Activated T-helper 1 cell treated with Interleukin-2 at 50 U/mL for 16 hours (primary cell): Measurements from ENCODE around the gene PTPA.
A peak's percentile ranks its signal among the peaks of the same experiment; 100 is the strongest.
"Not testable (repeated sequence)": the region's sequence is repeated elsewhere in the genome, so short reads cannot be mapped to it uniquely, and the experiment has no call there.

Experiments used
- DNase-seq: peaks from one replicate; pipeline ENCODE4 v3.0.0-alpha.2; 2020; ENCODE audit warnings: low read depth

Gene PTPA

GRCh38 chr9:129160712-129161533 lies 49.7 kb downstream of the PTPA start:
- DNase-seq = no peak

GRCh38 chr9:129161534-129161837 lies 50.3 kb downstream of the PTPA start:
- DNase-seq = no peak

- no peak for DNase-seq
Observed at GRCh38 chr9:129162497-129163197, 51.4 kb downstream of the PTPA start.

- not testable (repeated sequence) for DNase-seq
Observed at GRCh38 chr9:129163198-129163670, 52.0 kb downstream of the PTPA start.

- no peak for DNase-seq
Observed at GRCh38 chr9:129163753-129164152, 52.5 kb downstream of the PTPA start.

- no peak for DNase-seq
Observed at GRCh38 chr9:129164246-129164930, 53.2 kb downstream of the PTPA start.

- DNase-seq = no peak
Observed at GRCh38 chr9:129165198-129165597, 54.0 kb downstream of the PTPA start.

GRCh38 chr9:129166623-129167557 lies 55.7 kb downstream of the PTPA start:
- no peak for DNase-seq

- DNase-seq = no peak
Observed at GRCh38 chr9:129170229-129170628, 59.0 kb downstream of the PTPA start.

- DNase-seq = no peak
Observed at GRCh38 chr9:129171993-129172751, 61.0 kb downstream of the PTPA start.

- no peak for DNase-seq
Observed at GRCh38 chr9:129172816-129173215, 61.6 kb downstream of the PTPA start.

- DNase-seq = no peak
Observed at GRCh38 chr9:129173296-129174101, 62.3 kb downstream of the PTPA start.

- DNase-seq = peak; percentile 65
Observed at GRCh38 chr9:129174102-129174723, 63.0 kb downstream of the PTPA start.

- DNase-seq = no peak
Observed at GRCh38 chr9:129174724-129175514, 63.7 kb downstream of the PTPA start.

GRCh38 chr9:129175515-129175824 lies 64.3 kb downstream of the PTPA start:
- no peak for DNase-seq

- peak; percentile 29 for DNase-seq
Observed at GRCh38 chr9:129175825-129176633, 64.8 kb downstream of the PTPA start.

- no peak for DNase-seq
Observed at GRCh38 chr9:129176701-129177442, 65.7 kb downstream of the PTPA start.

GRCh38 chr9:129177443-129177790 lies 66.2 kb downstream of the PTPA start:
- DNase-seq = no peak
